Ishikawa (cell line): ENCODE data around the gene FLT1.

Source experiments
- CEBPB ChIP-seq: IDR thresholded peaks from 2 replicates; pipeline ENCODE4 v1.6.1; 2012
- CREB1 ChIP-seq: IDR thresholded peaks from 2 replicates; pipeline ENCODE4 v1.6.1; 2012; ENCODE audit warnings: low read depth
- EGR1 ChIP-seq: IDR thresholded peaks from 2 replicates; pipeline ENCODE4 v1.6.1; 2012
- EP300 ChIP-seq: IDR thresholded peaks from 2 replicates; pipeline ENCODE4 v1.6.1; 2012; ENCODE audit warnings: borderline replicate concordance
- FOXM1 ChIP-seq: IDR thresholded peaks from 2 replicates; pipeline ENCODE4 v1.6.1; 2012; ENCODE audit warnings: low read depth, borderline replicate concordance
- NFIC ChIP-seq: IDR thresholded peaks from 2 replicates; pipeline ENCODE4 v1.6.1; 2012
- RAD21 ChIP-seq: IDR thresholded peaks from 2 replicates; pipeline ENCODE4 v1.6.1; 2012; ENCODE audit warnings: low read depth
- REST ChIP-seq: IDR thresholded peaks from 2 replicates; pipeline ENCODE4 v1.6.1; 2012; ENCODE audit warnings: low read depth, mild to moderate bottlenecking
- TAF1 ChIP-seq: IDR thresholded peaks from 2 replicates; pipeline ENCODE4 v1.6.1; 2012; ENCODE audit warnings: low read depth, mild to moderate bottlenecking
- TCF12 ChIP-seq: IDR thresholded peaks from 2 replicates; pipeline ENCODE4 v1.6.1; 2012; ENCODE audit warnings: low read depth
- TEAD4 ChIP-seq: IDR thresholded peaks from 2 replicates; pipeline ENCODE4 v1.6.1; 2012
- YY1 ChIP-seq: IDR thresholded peaks from 2 replicates; pipeline ENCODE4 v1.6.1; 2012; ENCODE audit warnings: low read depth
- ZBTB7A ChIP-seq: IDR thresholded peaks from 2 replicates; pipeline ENCODE4 v1.6.1; 2012; ENCODE audit warnings: low read depth
- TF ChIP-seq, protein P1 (sequence below): IDR thresholded peaks from 2 replicates; pipeline ENCODE4 v1.6.1; 2012

- TF ChIP-seq YY1 = no peak
- TF ChIP-seq, protein P1, sequence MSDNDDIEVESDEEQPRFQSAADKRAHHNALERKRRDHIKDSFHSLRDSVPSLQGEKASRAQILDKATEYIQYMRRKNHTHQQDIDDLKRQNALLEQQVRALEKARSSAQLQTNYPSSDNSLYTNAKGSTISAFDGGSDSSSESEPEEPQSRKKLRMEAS = no peak
- TF ChIP-seq ZBTB7A = no peak
- no peak for TF ChIP-seq NFIC
- no peak for TF ChIP-seq TAF1
- no peak for TF ChIP-seq REST
- TF ChIP-seq RAD21 = no peak
- no peak for TF ChIP-seq FOXM1
- no peak for TF ChIP-seq EP300
- no peak for TF ChIP-seq TEAD4
- TF ChIP-seq CREB1 = no peak
- TF ChIP-seq EGR1 = no peak
- TF ChIP-seq CEBPB = no peak
- TF ChIP-seq TCF12 = no peak
Observed at GRCh38 chr13:28258417-28258816, 236.5 kb downstream of the FLT1 start.
